ENCODE results near the gene METTL15.
"Not testable (repeated sequence)": the region's sequence is repeated elsewhere in the genome, so short reads cannot be mapped to it uniquely, and the experiment has no call there.

The METTL15 gene

GRCh38 chr11:28343304-28344233 lies 235.4 kb downstream of the METTL15 start:
- peaks cover 11% of the 10 kb centered on the region in 2 donors for H3K9me3 ChIP-seq (ENCODE audit: control insufficient read depth in 1 of 2, low read length in 2 of 2)
- no peaks in the 10 kb centered on the region for H3K36me3 ChIP-seq (ENCODE audit: control insufficient read depth in 1 of 2, insufficient read depth in 2 of 2, low read length in 2 of 2)
- no peak overlapping the region for H3K4me3 ChIP-seq (ENCODE audit: low read depth in 1 of 2, low read length in 2 of 2)
- H3K27ac ChIP-seq (ENCODE audit: low read length): no peak overlapping the region
- H3K4me1 ChIP-seq (ENCODE audit: control insufficient read depth in 1 of 2, insufficient read depth in 2 of 2, low read length in 2 of 2): no peaks in the 10 kb centered on the region
- H3K27me3 ChIP-seq (ENCODE audit: low read depth, low read length): no peaks in the 10 kb centered on the region

- no peaks in the 10 kb centered on the region for H3K4me1 ChIP-seq (ENCODE audit: control insufficient read depth in 1 of 2, insufficient read depth in 2 of 2, low read length in 2 of 2)
- no peak overlapping the region for H3K27ac ChIP-seq (ENCODE audit: low read length)
- H3K27me3 ChIP-seq (ENCODE audit: low read depth, low read length): no peaks in the 10 kb centered on the region
- H3K36me3 ChIP-seq (ENCODE audit: control insufficient read depth in 1 of 2, insufficient read depth in 2 of 2, low read length in 2 of 2): no peaks in the 10 kb centered on the region
- H3K9me3 ChIP-seq (ENCODE audit: control insufficient read depth in 1 of 2, low read length in 2 of 2): no peaks in the 10 kb centered on the region
- H3K4me3 ChIP-seq (ENCODE audit: low read depth in 1 of 2, low read length in 2 of 2): no peak overlapping the region
Observed at GRCh38 chr11:28346209-28346608, 238.0 kb downstream of the METTL15 start.

GRCh38 chr11:28346721-28347120 lies 238.5 kb downstream of the METTL15 start:
- H3K27me3 ChIP-seq (ENCODE audit: low read depth, low read length): no peaks in the 10 kb centered on the region
- H3K27ac ChIP-seq (ENCODE audit: low read length): no peak overlapping the region
- no peaks in the 10 kb centered on the region for H3K9me3 ChIP-seq (ENCODE audit: control insufficient read depth in 1 of 2, low read length in 2 of 2)
- H3K4me1 ChIP-seq (ENCODE audit: control insufficient read depth in 1 of 2, insufficient read depth in 2 of 2, low read length in 2 of 2): no peaks in the 10 kb centered on the region
- H3K4me3 ChIP-seq (ENCODE audit: low read depth in 1 of 2, low read length in 2 of 2): no peak overlapping the region
- H3K36me3 ChIP-seq (ENCODE audit: control insufficient read depth in 1 of 2, insufficient read depth in 2 of 2, low read length in 2 of 2): no peaks in the 10 kb centered on the region

GRCh38 chr11:28347371-28347770 lies 239.2 kb downstream of the METTL15 start:
- Histone ChIP-seq H3K4me1 (ENCODE audit: control insufficient read depth in 1 of 2, insufficient read depth in 2 of 2, low read length in 2 of 2) (no peaks in the 10 kb centered on the region), H3K27ac (ENCODE audit: low read length) (no peak overlapping the region), H3K9me3 (ENCODE audit: control insufficient read depth in 1 of 2, low read length in 2 of 2) (no peaks in the 10 kb centered on the region), H3K27me3 (ENCODE audit: low read depth, low read length) (no peaks in the 10 kb centered on the region), H3K4me3 (ENCODE audit: low read depth in 1 of 2, low read length in 2 of 2) (no peak overlapping the region), H3K36me3 (ENCODE audit: control insufficient read depth in 1 of 2, insufficient read depth in 2 of 2, low read length in 2 of 2) (no peaks in the 10 kb centered on the region)

- no peaks in the 10 kb centered on the region for H3K4me1 ChIP-seq (ENCODE audit: control insufficient read depth in 1 of 2, insufficient read depth in 2 of 2, low read length in 2 of 2)
- H3K36me3 ChIP-seq (ENCODE audit: control insufficient read depth in 1 of 2, insufficient read depth in 2 of 2, low read length in 2 of 2): no peaks in the 10 kb centered on the region
- no peak overlapping the region for H3K27ac ChIP-seq (ENCODE audit: low read length)
- no peak overlapping the region for H3K4me3 ChIP-seq (ENCODE audit: low read depth in 1 of 2, low read length in 2 of 2)
- H3K9me3 ChIP-seq (ENCODE audit: control insufficient read depth in 1 of 2, low read length in 2 of 2): no peaks in the 10 kb centered on the region
- no peaks in the 10 kb centered on the region for H3K27me3 ChIP-seq (ENCODE audit: low read depth, low read length)
Observed at GRCh38 chr11:28350216-28350615, 242.0 kb downstream of the METTL15 start.

- Histone ChIP-seq H3K9me3 (ENCODE audit: control insufficient read depth in 1 of 2, low read length in 2 of 2) (no peaks in the 10 kb centered on the region), H3K4me3 (ENCODE audit: low read depth in 1 of 2, low read length in 2 of 2) (no peak overlapping the region), H3K27ac (ENCODE audit: low read length) (no peak overlapping the region), H3K36me3 (ENCODE audit: control insufficient read depth in 1 of 2, insufficient read depth in 2 of 2, low read length in 2 of 2) (no peaks in the 10 kb centered on the region), H3K4me1 (ENCODE audit: control insufficient read depth in 1 of 2, insufficient read depth in 2 of 2, low read length in 2 of 2) (no peaks in the 10 kb centered on the region), H3K27me3 (ENCODE audit: low read depth, low read length) (no peaks in the 10 kb centered on the region)
Observed at GRCh38 chr11:28353991-28354390, 245.8 kb downstream of the METTL15 start.

GRCh38 chr11:28366549-28367346 lies 258.6 kb downstream of the METTL15 start:
- Histone ChIP-seq H3K9me3 (ENCODE audit: control insufficient read depth in 1 of 2, low read length in 2 of 2) (peaks cover 6 to 21% of the 10 kb centered on the region in 2 donors), H3K4me3 (ENCODE audit: low read depth in 1 of 2, low read length in 2 of 2) (no peak overlapping the region), H3K36me3 (ENCODE audit: control insufficient read depth in 1 of 2, insufficient read depth in 2 of 2, low read length in 2 of 2) (peaks cover 0 to 7% of the 10 kb centered on the region in 2 donors), H3K27ac (ENCODE audit: low read length) (no peak overlapping the region), H3K4me1 (ENCODE audit: control insufficient read depth in 1 of 2, insufficient read depth in 2 of 2, low read length in 2 of 2) (no peaks in the 10 kb centered on the region), H3K27me3 (ENCODE audit: low read depth, low read length) (no peaks in the 10 kb centered on the region)

- H3K27me3 ChIP-seq (ENCODE audit: low read depth, low read length); H3K36me3 ChIP-seq (ENCODE audit: control insufficient read depth in 1 of 2, insufficient read depth in 2 of 2, low read length in 2 of 2); H3K4me1 ChIP-seq (ENCODE audit: control insufficient read depth in 1 of 2, insufficient read depth in 2 of 2, low read length in 2 of 2); H3K4me3 ChIP-seq (ENCODE audit: low read depth in 1 of 2, low read length in 2 of 2); H3K27ac ChIP-seq (ENCODE audit: low read length): not testable (repeated sequence)
- peaks cover 0 to 13% of the 10 kb centered on the region in 2 donors for H3K9me3 ChIP-seq (ENCODE audit: control insufficient read depth in 1 of 2, low read length in 2 of 2)
Observed at GRCh38 chr11:28378095-28378494, 269.9 kb downstream of the METTL15 start.

Measured in muscle layer of duodenum (tissue), 2 donors.